HG02938 (cell line): ENCODE measurements around the gene ZXDC.

Source experiments
- ATAC-seq: cut with Tn5 transposase; IDR thresholded peaks from one replicate; pipeline ENCODE4 v1.9.1; 2021; ENCODE audit warnings: mild to moderate bottlenecking, moderate library complexity; ENCODE audit not compliant: unreplicated experiment

The ZXDC gene

GRCh38 chr3:126419886-126420786 is 55.6 kb downstream of the ZXDC start:
- ATAC-seq, result no peak

GRCh38 chr3:126419151-126419703 is 56.5 kb downstream of the ZXDC start:
- ATAC-seq, result no peak

GRCh38 chr3:126418661-126419131 is 57.0 kb downstream of the ZXDC start:
- no peak for ATAC-seq

GRCh38 chr3:126417981-126418530 is 57.6 kb downstream of the ZXDC start:
- ATAC-seq, result no peak

GRCh38 chr3:126417515-126417914 is 58.2 kb downstream of the ZXDC start:
- no peak for ATAC-seq

GRCh38 chr3:126416943-126417342 is 58.7 kb downstream of the ZXDC start:
- no peak for ATAC-seq

- ATAC-seq, result no peak
Measured at GRCh38 chr3:126415661-126416591, 59.8 kb downstream of the ZXDC start.

GRCh38 chr3:126414961-126415660 is 60.6 kb downstream of the ZXDC start:
- no peak for ATAC-seq

GRCh38 chr3:126414406-126414805 is 61.3 kb downstream of the ZXDC start:
- ATAC-seq, result no peak

GRCh38 chr3:126413693-126414080 is 62.0 kb downstream of the ZXDC start:
- ATAC-seq, result no peak

- ATAC-seq, result no peak
Measured at GRCh38 chr3:126412841-126413692, 62.6 kb downstream of the ZXDC start.

- ATAC-seq, result no peak
Measured at GRCh38 chr3:126408099-126408498, 67.6 kb downstream of the ZXDC start.

- no peak for ATAC-seq
Measured at GRCh38 chr3:126407412-126408044, 68.2 kb downstream of the ZXDC start.

- ATAC-seq, result no peak
Measured at GRCh38 chr3:126406389-126407296, 69.0 kb downstream of the ZXDC start.

- no peak for ATAC-seq
Measured at GRCh38 chr3:126402666-126403302, 72.9 kb downstream of the ZXDC start.

- no peak for ATAC-seq
Measured at GRCh38 chr3:126402178-126402577, 73.5 kb downstream of the ZXDC start.

- ATAC-seq, result no peak
Measured at GRCh38 chr3:126401611-126402160, 74.0 kb downstream of the ZXDC start.
